HG03064 (cell line): Measurements from ENCODE around the gene RPH3AL.

Experiments
- ATAC-seq: cut with Tn5 transposase; IDR thresholded peaks from one replicate; pipeline ENCODE4 v1.9.1; 2021; ENCODE audit warnings: low read depth; ENCODE audit not compliant: unreplicated experiment

Gene RPH3AL, protein sequence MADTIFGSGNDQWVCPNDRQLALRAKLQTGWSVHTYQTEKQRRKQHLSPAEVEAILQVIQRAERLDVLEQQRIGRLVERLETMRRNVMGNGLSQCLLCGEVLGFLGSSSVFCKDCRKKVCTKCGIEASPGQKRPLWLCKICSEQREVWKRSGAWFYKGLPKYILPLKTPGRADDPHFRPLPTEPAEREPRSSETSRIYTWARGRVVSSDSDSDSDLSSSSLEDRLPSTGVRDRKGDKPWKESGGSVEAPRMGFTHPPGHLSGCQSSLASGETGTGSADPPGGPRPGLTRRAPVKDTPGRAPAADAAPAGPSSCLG

DNA sequence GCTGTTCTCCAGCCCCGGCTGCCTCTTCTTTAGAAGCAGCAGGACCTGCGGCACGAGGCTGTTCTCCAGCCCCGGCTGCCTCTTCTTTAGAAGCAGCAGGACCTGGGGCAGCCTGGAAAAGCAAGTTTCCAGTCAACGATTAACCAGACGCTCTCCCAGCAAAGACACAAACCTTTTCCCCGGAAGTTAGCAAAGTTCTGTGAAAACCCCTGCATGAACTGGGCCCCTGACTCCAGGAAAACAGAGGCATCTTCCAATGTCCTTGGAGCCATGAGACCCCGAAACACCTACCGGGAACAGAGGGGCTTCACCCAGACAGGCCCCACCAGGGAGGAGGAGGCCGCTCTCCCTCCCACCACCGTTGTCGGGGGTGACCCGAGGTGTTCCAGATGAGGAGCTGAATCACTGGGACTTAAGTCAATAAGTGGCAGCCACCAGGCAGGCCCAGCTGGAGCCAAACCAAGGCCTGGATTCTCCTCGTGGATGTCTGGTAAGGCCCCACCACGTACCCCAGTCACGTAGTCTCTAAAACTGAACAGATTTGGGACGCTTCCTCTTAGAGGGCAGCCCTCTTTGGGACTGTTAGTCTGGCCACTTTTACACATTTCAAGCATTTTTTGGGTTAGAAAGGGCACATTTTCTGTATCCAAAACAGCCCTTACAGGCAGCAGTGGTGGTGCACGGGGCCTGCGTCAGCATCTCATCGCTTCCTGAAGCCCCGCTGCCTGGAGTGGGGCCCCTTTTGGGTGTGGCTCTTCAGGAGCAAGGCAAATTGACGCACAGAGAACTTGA is at the start of gene RPH3AL:
TSS of gene RPH3AL (minus strand) at position 387 of the 792 bp plus-strand sequence. CDS start 25,264 bp downstream, outside the sequence.
- no peak for ATAC-seq

DNA sequence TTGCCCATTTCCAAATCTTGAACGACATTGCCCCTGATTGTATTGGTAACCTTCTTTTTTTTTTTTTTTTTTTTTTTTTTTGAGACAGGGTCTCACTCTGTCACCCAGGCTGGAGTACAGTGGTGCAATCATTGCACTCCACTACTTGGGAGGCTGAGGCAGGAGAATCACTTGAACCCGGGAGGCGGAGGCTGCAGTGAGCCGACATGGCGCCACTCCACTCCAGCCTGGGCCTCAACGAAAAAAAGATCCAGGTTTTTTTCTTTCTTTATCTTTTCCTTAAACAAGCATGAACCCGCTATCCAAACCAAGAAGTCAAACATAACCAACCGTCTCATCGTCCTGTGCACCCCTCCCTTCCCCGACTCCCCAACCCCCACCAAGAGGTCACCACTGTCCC is 47.6 kb upstream of the RPH3AL start:
- no peak for ATAC-seq

DNA sequence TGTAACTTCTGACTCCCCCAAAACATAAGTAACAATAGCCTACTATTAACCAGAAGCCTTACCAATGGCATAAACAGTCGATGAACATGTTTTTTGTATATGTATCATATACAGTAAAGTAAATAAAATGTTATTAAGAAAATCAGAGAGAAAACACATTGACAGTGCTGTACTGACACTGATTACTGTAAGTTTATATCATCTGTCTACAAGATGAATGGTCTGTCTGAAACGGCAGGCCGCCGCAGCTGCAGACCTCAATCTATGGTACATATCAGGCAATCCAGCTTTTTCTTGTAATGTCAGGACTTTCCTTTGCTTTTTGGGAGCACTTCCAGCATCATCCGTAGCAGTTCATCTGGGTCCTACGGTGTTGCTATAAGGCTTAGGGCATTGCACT is 44.2 kb upstream of the RPH3AL start:
- no peak for ATAC-seq

DNA sequence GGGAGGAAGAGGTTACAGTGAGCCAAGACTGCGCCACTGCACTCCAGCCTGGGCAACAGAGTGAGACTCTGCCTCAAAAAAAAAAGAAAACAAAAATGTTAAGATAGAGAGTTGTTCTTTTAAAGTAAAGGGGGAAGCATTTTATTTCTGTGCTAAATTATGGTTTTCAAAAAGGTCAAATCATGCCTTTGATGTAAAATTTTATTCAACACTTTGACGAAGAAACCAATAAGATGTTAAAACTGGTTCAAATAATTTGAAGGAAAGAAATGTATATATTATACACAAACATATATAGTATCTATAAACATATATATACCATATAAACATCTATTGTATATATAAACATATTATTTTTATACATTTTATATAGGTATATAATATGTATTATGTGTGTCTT is 43.4 kb upstream of the RPH3AL start:
- ATAC-seq: no peak

DNA sequence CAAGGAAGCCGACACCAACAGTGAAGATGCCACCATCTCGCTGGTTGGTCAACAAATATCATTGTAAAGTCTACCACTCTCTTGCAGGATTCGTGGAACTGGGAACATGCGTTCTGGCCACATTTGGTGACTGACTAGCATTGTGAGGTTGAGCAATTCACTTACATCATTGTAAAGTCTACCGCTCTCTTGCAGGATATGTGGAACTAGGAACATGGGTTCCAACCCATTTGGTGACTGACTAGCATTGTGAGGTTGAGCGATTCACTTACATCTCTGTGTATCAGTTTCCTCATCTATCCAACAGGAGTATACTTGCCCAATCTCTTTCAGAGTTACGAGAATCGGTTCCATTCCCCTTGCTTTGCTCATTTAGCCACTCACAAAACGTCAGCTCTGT is 42.6 kb upstream of the RPH3AL start:
- no peak for ATAC-seq

DNA sequence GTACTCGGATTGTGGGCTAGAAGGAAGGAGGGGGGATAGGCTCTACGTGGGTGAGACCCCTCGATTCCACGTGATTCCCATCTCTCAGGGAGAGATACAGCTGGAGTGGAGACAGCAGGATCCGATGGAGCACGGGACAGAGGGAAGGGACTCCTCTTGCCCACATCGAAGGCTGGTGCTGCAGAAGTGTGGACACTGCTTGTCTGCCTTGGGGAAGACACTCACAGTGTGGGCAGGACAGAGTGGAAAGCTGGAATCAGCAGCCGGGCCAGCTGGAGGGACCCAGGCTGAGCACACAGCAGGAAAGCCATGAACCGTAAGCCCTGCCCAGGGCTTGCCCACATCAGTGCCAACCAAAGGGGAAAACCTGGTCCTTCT is 42.1 kb upstream of the RPH3AL start:
- ATAC-seq: no peak

DNA sequence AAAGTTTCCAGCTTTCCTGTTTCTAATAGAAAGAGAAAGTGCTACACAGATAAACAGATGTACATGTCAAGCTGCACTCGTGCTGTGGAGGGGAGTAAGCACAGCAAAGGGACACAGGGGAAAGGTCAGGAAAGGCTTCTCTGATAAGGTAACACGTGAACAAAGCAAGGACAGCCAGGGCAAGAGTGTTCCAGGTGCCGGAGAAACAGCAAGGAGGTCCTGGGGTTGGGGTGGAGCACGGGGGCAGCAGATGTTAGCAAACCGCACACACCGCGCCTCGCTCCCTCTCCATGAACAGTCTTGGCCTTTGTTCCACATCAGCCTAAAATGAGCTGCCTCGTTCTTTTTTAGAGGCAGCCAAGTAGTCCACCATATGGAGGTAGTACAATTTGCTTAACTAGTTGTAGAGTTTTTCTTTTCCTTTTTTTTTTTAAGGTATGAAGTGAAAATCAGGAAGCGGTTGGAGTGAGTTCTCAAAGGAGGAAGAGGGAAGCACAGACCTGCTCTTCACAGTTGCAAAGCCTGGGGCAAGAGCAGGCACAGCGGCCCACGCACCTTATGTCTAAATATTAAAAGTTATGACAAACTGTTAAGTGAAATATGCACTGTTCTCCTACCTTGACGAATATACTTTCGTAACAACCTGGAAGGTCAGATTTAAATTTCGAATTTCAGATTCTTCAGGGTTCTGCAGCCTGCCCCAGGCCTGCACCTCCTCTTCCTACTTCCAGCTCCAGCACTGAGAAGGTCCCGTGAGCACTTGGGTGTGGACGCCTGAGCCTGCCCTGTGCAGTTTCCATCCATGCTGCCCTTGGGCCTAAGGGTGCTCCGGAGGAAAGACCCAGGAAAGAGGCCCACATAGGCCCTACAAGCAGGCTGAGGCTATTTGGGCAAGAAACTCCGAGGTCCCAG is 41.5 kb upstream of the RPH3AL start:
- no peak for ATAC-seq

DNA sequence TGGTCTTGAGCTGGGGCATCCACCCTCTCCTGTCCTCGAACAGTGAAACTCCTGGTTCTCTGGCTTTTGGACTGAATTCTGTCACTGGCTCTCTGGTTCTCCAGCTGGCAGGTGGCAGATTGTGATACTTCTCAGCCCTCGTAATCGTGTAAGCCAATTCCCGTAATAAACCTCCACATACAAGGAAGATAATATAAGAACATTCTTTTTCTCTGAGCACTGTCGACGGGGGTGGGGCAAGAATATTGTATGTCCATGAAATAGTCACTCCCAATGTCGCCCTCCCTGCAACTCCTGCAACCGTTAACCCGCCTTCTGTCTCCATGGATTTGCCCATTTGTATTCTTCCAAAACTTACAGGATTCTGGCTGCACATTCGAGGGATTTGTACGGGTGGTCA is 39.2 kb upstream of the RPH3AL start:
- no peak for ATAC-seq

DNA sequence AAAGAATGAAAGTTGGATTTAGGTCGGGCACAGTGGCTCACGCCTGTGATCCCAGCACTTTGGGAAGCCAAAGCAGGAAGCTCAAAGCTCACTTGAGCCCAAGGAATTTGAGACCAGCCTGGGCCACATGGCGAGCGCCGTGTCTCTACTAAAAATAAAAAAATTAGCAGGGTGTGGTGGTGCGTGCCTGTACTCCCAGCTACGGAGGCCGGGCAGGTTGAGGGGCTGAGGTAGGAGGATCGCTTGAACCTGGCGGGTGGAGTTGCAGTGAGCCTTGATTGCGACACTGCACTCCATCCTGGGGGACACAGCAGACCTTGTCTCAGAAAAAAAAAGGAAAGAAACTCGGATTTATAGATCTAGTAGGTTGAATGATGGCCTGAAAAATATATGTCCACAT is 37.4 kb upstream of the RPH3AL start:
- ATAC-seq: no peak

DNA sequence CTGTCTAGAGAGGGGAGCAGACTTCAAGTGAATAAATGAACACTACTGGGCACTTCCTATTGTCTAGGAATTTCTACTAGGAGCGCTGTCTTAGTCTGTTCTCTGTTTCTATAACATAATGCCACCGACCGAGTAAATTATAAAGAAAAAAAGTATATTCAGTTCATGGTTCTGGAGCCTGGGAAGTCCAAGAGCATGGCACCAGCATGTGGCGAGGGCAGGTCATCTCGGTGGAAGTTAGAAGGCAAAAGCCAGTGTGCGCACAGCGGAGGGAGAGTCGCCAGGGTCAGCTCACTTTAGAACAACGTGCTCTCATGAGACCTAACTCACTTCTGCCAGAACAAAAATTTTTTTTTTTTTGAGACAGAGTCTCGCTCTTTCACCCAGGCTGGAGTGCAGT is 35.5 kb upstream of the RPH3AL start:
- ATAC-seq: no peak

DNA sequence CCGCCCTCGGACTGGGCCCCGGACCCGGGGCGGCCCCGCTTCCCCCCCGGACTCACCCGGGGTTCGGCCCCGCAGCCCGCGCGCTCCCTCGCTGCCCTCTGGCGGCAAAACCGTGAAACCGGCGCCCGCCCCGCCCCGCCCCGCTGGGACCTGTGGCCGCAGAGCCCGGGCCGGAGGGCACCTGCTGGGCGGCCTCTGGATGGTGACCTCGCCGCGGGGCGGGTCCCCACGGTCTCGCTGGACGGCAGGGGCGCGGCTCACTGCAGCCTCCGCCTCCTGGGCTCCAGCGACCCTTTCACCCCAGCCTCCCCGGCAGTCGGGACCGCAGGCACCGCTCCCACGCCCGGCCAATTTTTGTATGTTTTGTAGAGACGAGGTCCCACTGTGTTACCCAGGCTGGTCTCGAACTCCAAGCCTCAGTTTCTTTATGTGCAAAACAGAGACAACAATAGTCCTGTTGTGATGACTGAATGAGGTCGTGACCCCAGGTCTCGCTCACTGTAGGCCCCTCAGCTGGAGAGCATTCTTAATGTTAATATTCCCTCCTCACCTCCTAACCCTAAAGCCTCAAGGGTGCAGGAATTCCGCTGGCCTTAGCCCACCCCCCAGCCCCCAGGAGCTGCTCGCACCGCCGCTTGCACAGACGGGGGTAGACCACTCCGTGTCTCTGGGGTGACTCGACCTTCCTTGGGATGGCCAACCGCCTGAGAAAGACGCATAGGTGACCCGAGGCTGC is 33.7 kb upstream of the RPH3AL start:
- ATAC-seq: no peak

DNA sequence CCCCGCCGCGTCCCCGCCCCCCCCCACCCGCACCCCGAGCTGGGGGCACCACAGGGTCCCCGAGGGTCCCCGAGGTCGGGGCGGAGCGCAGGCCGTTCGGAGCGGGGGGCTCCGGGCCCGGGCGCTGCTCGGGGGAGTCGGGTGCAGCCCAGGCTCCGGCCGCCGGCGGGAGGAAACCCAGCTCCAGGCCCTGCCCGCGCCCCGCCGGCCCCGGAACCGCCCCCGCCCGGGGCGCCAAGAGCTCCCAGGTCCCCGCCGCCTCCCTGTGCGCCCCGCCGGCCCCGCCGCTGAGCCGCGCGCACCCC is 33.2 kb upstream of the RPH3AL start:
- no peak for ATAC-seq

DNA sequence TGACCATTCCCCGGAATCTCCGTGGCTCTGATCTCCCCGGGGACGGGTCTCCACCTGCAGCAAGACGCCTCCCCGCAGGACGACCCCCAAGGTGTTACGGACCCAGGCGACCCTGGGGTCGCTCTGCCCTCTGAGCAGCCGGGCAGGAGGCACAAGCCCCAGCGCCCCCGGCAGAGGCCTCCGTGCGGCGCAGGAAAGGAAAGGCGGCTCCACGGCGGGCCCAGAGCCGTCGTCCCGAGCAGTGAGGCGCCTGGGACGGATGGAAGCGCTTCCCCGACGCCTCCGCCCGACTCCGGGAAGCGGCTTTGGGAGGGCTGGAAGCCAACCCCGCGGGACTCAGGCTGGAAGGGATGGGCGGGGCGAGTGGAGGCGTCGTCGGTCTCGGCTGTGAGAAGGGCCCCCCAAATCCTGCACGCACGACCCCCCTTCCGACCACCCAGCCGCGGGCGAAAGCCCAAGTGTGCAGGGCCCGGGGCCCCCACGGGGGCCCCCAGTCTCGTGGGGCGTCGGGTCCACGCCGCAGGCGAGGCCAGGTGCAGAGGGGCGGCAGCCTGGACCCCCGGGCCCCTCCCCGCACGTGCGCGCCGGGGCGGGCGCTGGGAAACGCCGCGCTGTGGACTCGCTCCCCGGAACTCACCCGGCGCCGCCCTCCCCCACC is 32.7 kb upstream of the RPH3AL start:
- no peak for ATAC-seq

DNA sequence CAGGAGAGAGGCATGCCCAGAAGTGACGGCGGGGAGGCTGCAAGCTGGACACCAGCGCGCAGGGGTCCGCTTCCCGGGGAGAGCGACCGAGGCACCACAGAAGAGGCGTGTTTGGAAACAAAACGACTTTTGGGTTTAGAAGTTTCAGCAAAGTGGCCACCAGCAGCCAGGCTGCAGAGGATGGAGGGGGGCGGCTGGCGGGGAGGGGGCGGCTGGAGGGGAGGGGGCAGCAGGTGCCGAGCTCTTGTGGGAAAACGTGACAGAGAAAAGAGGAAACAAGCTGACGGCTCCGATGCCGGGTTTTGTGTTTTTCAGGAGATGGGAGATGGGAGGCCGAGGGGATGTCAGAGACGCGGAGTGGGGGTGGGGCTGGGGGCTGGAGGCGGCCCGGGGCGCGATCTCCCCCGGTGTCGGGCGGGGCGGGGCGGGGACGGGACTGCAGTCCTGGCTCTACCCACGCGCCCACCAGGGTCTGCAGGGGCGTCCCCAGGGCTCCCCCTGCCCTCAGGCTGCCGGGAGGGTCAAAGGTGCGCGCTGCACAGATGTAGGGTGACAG is 32.1 kb upstream of the RPH3AL start:
- no peak for ATAC-seq

DNA sequence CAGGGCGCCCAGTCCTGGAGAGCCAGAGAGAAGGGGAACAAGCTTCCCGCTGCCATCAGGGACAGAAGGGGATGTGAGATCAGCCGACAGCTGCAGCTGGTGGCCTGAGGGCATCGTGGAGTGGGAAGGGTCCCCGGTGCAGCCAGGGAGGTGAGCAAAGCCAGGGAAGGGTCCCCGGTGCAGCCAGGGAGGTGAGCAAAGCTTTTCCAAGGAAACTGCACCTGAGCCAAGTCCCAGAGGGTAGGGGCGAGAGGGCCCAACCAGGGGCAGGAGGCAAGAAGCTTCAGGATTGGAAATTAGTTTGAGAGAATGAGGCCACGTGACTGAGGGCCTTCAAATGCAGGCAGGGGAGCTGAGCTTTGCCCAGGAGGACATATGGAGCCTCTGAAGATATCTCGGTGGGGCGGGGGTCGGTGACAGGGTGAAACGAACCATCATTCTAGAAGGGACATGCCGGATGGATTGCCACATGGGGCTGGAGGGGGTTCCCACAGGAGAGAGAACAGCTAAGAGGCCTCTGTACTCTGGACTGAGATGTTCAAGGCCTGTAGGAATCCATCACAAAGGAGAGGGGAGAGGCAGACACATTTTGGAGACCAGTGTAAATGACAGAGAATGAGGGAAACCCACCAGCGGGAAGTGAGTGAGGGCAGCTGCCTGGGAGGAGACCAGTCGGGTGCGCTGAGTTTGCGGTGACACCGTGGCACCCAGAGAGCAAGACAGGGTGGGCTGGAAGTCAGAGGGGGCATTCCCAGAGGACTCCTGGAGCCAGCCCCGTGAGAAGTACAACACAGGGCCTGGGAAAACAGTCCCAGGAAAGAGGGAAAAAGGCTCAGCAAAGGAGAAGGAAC is 31.4 kb upstream of the RPH3AL start:
- no peak for ATAC-seq

DNA sequence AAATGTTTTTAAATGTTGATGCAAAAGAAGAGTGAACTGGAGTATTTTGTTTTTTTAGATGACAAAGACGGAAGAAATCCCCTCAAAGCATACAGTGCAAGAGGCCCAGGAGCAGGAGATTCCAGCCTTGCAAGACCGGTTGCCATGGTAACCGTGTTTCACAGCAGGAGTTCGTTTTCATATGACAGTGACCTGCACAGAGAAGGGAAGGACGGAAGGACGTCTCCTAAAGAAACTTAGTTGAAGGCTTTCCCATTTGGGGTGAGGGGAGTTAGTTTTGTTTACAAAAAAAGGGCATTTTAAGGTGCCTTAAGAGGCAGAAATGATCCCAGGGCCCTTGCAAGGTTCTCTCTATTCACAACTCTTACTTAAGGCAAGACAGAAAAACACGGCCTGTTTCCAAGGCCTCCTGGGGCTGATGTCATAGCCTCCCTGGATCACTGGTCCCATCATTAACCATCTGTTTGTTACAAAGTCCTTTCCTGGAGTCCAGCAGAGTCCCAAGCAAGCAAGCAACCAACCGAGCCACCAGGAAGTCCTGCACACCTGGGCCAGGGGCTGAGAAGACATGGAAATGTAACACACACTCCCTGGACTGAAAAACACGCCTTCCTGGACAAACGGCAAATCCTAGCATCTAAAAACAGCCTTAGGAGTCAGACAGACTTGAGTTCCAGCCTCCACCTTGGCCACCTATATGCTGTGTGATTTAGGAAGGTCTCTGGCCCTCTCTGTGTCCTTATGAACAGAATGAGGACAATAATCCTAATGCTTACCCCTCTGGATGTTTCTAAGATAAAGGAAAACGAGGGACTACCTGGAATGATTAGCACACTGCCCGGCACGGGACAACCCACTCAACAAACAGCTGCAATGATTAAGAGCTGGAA is 30.3 kb upstream of the RPH3AL start:
- no peak for ATAC-seq

DNA sequence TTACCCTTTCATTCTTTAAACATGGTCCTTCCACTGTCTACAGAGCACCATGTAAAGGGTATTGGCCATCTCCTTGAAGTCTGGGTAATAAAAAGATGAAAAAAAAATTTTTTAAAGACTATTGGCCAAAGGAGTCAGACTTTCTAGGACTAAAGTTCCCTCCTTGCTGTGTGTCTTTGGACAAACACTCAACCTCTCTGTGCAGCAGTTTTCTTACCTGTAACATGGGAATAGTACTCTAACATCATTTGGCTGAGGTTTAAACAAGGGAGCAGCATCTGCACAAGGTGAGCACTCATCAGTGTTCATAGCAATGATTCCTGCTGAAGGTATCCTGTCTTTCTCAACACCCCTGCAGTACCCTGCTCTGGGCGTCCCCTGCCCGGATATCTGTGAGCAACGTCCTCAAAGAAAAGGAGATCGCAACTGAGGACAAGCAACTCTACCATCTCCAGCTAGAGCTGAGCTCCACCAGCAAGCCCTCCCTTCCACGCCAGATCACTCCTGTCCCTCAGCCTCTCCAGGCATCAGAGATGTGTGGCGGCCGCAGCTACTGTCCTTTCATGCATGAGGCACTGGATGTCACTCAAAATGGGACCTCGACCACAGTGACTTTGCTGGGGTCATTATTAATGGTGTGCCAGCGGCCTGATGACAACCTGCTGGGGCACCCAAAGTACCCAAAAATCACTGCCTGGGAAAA is 29.5 kb upstream of the RPH3AL start:
- no peak for ATAC-seq
